ENCODE measurements around the gene DQX1. TPM values are rescaled to one million over a fixed set of nuclear protein-coding genes. Genes with fewer than 3 reads are reported as not detected.
"Not testable (repeated sequence)": the region's sequence is repeated elsewhere in the genome, so short reads cannot be mapped to it uniquely, and the experiment has no call there.

The DQX1 gene
- total and polyA plus RNA-seq, 2 of the 8 experiments (the other 6 are each of a cell fraction or from before 2014, with no cell fraction given) = 0.76 to 1.1 TPM

GRCh38 chr2:74470742-74471141 is 55.3 kb downstream of the DQX1 start:
- not testable (repeated sequence) for H4K91ac ChIP-seq (replicated peaks; ENCODE audit: insufficient read length, low read length); H2BK15ac ChIP-seq (ENCODE audit: low read length); H3K56ac ChIP-seq (replicated peaks; ENCODE audit: insufficient read length, low read depth, low read length); DNase-seq (ENCODE audit: low read depth in 1 of 2, low spot score in 2 of 2); FAIRE-seq; H2BK5ac ChIP-seq (ENCODE audit: low read depth, low read length); H3K4me2 ChIP-seq (ENCODE audit: insufficient read depth in 1 of 2, low read depth in 2 of 2, low read length in 2 of 2); H3K27me3 ChIP-seq (replicated peaks in 1 of 4; ENCODE audit: control insufficient read depth in 3 of 4, extremely low read depth in 1 of 4, insufficient read depth in 3 of 4, low read length in 3 of 4); H2AK5ac ChIP-seq (ENCODE audit: low read depth, low read length); H4K8ac ChIP-seq (ENCODE audit: extremely low read depth, insufficient read depth, low read length); H2BK12ac ChIP-seq (ENCODE audit: low read depth, low read length); H3K9ac ChIP-seq (replicated peaks in 1 of 4; ENCODE audit: extremely low read depth in 1 of 4, low read depth in 3 of 4, low read length in 3 of 4); H3K79me2 ChIP-seq (ENCODE audit: control insufficient read depth in 1 of 2, insufficient read depth in 2 of 2, low read length in 2 of 2); H2BK20ac ChIP-seq (ENCODE audit: low read length); H4K20me1 ChIP-seq (replicated peaks in 1 of 2; ENCODE audit: control insufficient read depth in 1 of 2, insufficient read depth in 2 of 2, low read length in 2 of 2); H2BK120ac ChIP-seq (replicated peaks; ENCODE audit: low read depth, low read length); H2AFZ ChIP-seq (ENCODE audit: low read length); H3K4me1 ChIP-seq (replicated peaks in 1 of 4; ENCODE audit: control insufficient read depth in 3 of 4, insufficient read depth in 4 of 4, low read length in 3 of 4); H3K23ac ChIP-seq (ENCODE audit: insufficient read length); H3K18ac ChIP-seq (ENCODE audit: extremely low read depth, low read length); H3K36me3 ChIP-seq (ENCODE audit: control insufficient read depth in 2 of 4, insufficient read depth in 4 of 4, low read length in 3 of 4); H3K14ac ChIP-seq (ENCODE audit: insufficient read length); H3K4me3 ChIP-seq (ENCODE audit: extremely low read depth in 1 of 4, insufficient read depth in 2 of 4, low read depth in 3 of 4, low read length in 4 of 4); H3K27ac ChIP-seq (ENCODE audit: low read depth, low read length); H4K5ac ChIP-seq (ENCODE audit: insufficient read length, low read depth, low read length); H3K4ac ChIP-seq (replicated peaks; ENCODE audit: insufficient read length, low read depth, low read length); H3K79me1 ChIP-seq (ENCODE audit: low read depth, low read length); H3K9me3 ChIP-seq (ENCODE audit: insufficient read depth in 2 of 2, low read depth in 1 of 2, low read length in 1 of 2)
- H3K23me2 ChIP-seq (ENCODE audit: low read depth, low read length) = peaks cover 13% of the 10 kb centered on the region
- POLR2A ChIA-PET (ENCODE audit: partially characterized antibody) = interaction anchor here (1.0 to 5.2 kb wide), 3 partner anchors 11 to 83 kb away, joined by 3 to 89 read pairs (median 43); partner anchors contain the start of genes CCDC142, INO80B, LOXL3 and TTC31
- WGBS, 2 experiments (ENCODE audit: extremely low coverage in 1 of 2, insufficient coverage in 1 of 2, insufficient read length in 1 of 2, insufficient replicate concordance in 2 of 2, low coverage in 1 of 2, low lambda C conversion rate in 2 of 2, missing lambda C conversion rate in 1 of 2) = 92% methylated on average over 12 of the region's 12 CpGs; no CpG with 5 or more reads in 1 of the 2 experiments
- CTCF ChIA-PET (ENCODE audit: partially characterized antibody) = interaction anchor here (4.7 kb wide), 1 partner anchor 12 kb away, joined by 35 read pairs; the partner anchor contains the start of genes CCDC142 and TTC31

Other genes with a start within 250 kb of the DQX1 start
- gene SLC4A5, start 182.8 kb downstream of the DQX1 start, total RNA-seq (2021; fragmentation: NEBNext Ultra II Directional; extraction: Animal tissue kit (Norgen Biotek cat#: 25700)) = 0.52 and 0.86 TPM in 2 replicates
- 0.42 TPM in 2 replicates for gene SLC4A5, start 182.8 kb downstream of the DQX1 start, polyA plus RNA-seq (2011; rRNA removed)
- 156 and 162 TPM in 2 replicates for gene DCTN1, start 145.9 kb downstream of the DQX1 start, total RNA-seq (2021; fragmentation: NEBNext Ultra II Directional; extraction: Animal tissue kit (Norgen Biotek cat#: 25700))
- 105 and 155 TPM in 2 replicates for gene DCTN1, start 145.9 kb downstream of the DQX1 start, polyA plus RNA-seq (2011; rRNA removed)
- gene C2orf81, start 104.6 kb downstream of the DQX1 start, total RNA-seq (2021; fragmentation: NEBNext Ultra II Directional; extraction: Animal tissue kit (Norgen Biotek cat#: 25700)) = 3.3 and 3.8 TPM in 2 replicates
- 1.6 and 2.4 TPM in 2 replicates for gene C2orf81, start 104.6 kb downstream of the DQX1 start, polyA plus RNA-seq (2011; rRNA removed)
- 41.6 and 45.0 TPM in 2 replicates for gene WDR54, start 104.5 kb downstream of the DQX1 start, total RNA-seq (2021; fragmentation: NEBNext Ultra II Directional; extraction: Animal tissue kit (Norgen Biotek cat#: 25700))
- 125 and 142 TPM in 2 replicates for gene WDR54, start 104.5 kb downstream of the DQX1 start, polyA plus RNA-seq (2011; rRNA removed)
- gene RTKN, start 84.3 kb downstream of the DQX1 start, total RNA-seq (2021; fragmentation: NEBNext Ultra II Directional; extraction: Animal tissue kit (Norgen Biotek cat#: 25700)) = 53.5 and 54.1 TPM in 2 replicates
- gene RTKN, start 84.3 kb downstream of the DQX1 start, polyA plus RNA-seq (2011; rRNA removed) = 40.2 and 60.1 TPM in 2 replicates
- 17.5 and 18.5 TPM in 2 replicates for gene INO80B, start 71.1 kb downstream of the DQX1 start, total RNA-seq (2021; fragmentation: NEBNext Ultra II Directional; extraction: Animal tissue kit (Norgen Biotek cat#: 25700))
- gene INO80B, start 71.1 kb downstream of the DQX1 start, polyA plus RNA-seq (2011; rRNA removed) = 3.9 and 8.5 TPM in 2 replicates
- 51.4 and 57.2 TPM in 2 replicates for gene WBP1, start 67.8 kb downstream of the DQX1 start, total RNA-seq (2021; fragmentation: NEBNext Ultra II Directional; extraction: Animal tissue kit (Norgen Biotek cat#: 25700))
- 190 and 301 TPM in 2 replicates for gene WBP1, start 67.8 kb downstream of the DQX1 start, polyA plus RNA-seq (2011; rRNA removed)
- gene MOGS, start 60.8 kb downstream of the DQX1 start, total RNA-seq (2021; fragmentation: NEBNext Ultra II Directional; extraction: Animal tissue kit (Norgen Biotek cat#: 25700)) = 50.3 and 51.0 TPM in 2 replicates
- 44.3 and 59.9 TPM in 2 replicates for gene MOGS, start 60.8 kb downstream of the DQX1 start, polyA plus RNA-seq (2011; rRNA removed)
- 46.3 and 50.2 TPM in 2 replicates for gene MRPL53, start 53.6 kb downstream of the DQX1 start, total RNA-seq (2021; fragmentation: NEBNext Ultra II Directional; extraction: Animal tissue kit (Norgen Biotek cat#: 25700))
- gene MRPL53, start 53.6 kb downstream of the DQX1 start, polyA plus RNA-seq (2011; rRNA removed) = 36.6 and 59.8 TPM in 2 replicates
- gene CCDC142, start 43.2 kb downstream of the DQX1 start, total RNA-seq (2021; fragmentation: NEBNext Ultra II Directional; extraction: Animal tissue kit (Norgen Biotek cat#: 25700)) = 10.7 and 12.1 TPM in 2 replicates
- gene CCDC142, start 43.2 kb downstream of the DQX1 start, polyA plus RNA-seq (2011; rRNA removed) = 6.0 and 6.7 TPM in 2 replicates
- 27.4 and 28.8 TPM in 2 replicates for gene TTC31, start 43.1 kb downstream of the DQX1 start, total RNA-seq (2021; fragmentation: NEBNext Ultra II Directional; extraction: Animal tissue kit (Norgen Biotek cat#: 25700))
- gene TTC31, start 43.1 kb downstream of the DQX1 start, polyA plus RNA-seq (2011; rRNA removed) = 29.9 and 36.1 TPM in 2 replicates
- 0.55 TPM in 1 of 2 replicates, not detected in the other for gene LBX2, start 26.6 kb downstream of the DQX1 start, total RNA-seq (2021; fragmentation: NEBNext Ultra II Directional; extraction: Animal tissue kit (Norgen Biotek cat#: 25700))
- gene LBX2, start 26.6 kb downstream of the DQX1 start, polyA plus RNA-seq (2011; rRNA removed) = 0.27 and 0.42 TPM in 2 replicates
- 10.0 and 13.8 TPM in 2 replicates for gene PCGF1, start 18.5 kb downstream of the DQX1 start, total RNA-seq (2021; fragmentation: NEBNext Ultra II Directional; extraction: Animal tissue kit (Norgen Biotek cat#: 25700))
- gene PCGF1, start 18.5 kb downstream of the DQX1 start, polyA plus RNA-seq (2011; rRNA removed) = 12.1 and 23.7 TPM in 2 replicates
- gene TLX2, start 11.8 kb downstream of the DQX1 start, total RNA-seq (2021; fragmentation: NEBNext Ultra II Directional; extraction: Animal tissue kit (Norgen Biotek cat#: 25700)) = 0.15 and 0.17 TPM in 2 replicates
- gene TLX2, start 11.8 kb downstream of the DQX1 start, polyA plus RNA-seq (2011; rRNA removed) = 0.06 and 0.17 TPM in 2 replicates
- gene AUP1, start 3.5 kb upstream of the DQX1 start, total RNA-seq (2021; fragmentation: NEBNext Ultra II Directional; extraction: Animal tissue kit (Norgen Biotek cat#: 25700)) = 82.7 and 83.4 TPM in 2 replicates
- 121 and 162 TPM in 2 replicates for gene AUP1, start 3.5 kb upstream of the DQX1 start, polyA plus RNA-seq (2011; rRNA removed)
- 21.6 and 24.6 TPM in 2 replicates for gene HTRA2, start 3.7 kb upstream of the DQX1 start, total RNA-seq (2021; fragmentation: NEBNext Ultra II Directional; extraction: Animal tissue kit (Norgen Biotek cat#: 25700))
- gene HTRA2, start 3.7 kb upstream of the DQX1 start, polyA plus RNA-seq (2011; rRNA removed) = 37.6 TPM in 2 replicates
- 19.5 and 22.4 TPM in 2 replicates for gene LOXL3, start 27.7 kb upstream of the DQX1 start, total RNA-seq (2021; fragmentation: NEBNext Ultra II Directional; extraction: Animal tissue kit (Norgen Biotek cat#: 25700))
- gene LOXL3, start 27.7 kb upstream of the DQX1 start, polyA plus RNA-seq (2011; rRNA removed) = 22.1 and 27.2 TPM in 2 replicates
- gene DOK1, start 28.5 kb upstream of the DQX1 start, total RNA-seq (2021; fragmentation: NEBNext Ultra II Directional; extraction: Animal tissue kit (Norgen Biotek cat#: 25700)) = 11.4 and 14.3 TPM in 2 replicates
- 11.0 and 16.5 TPM in 2 replicates for gene DOK1, start 28.5 kb upstream of the DQX1 start, polyA plus RNA-seq (2011; rRNA removed)
- 4.8 and 5.1 TPM in 2 replicates for gene M1AP, start 122.1 kb upstream of the DQX1 start, total RNA-seq (2021; fragmentation: NEBNext Ultra II Directional; extraction: Animal tissue kit (Norgen Biotek cat#: 25700))
- 4.8 and 6.6 TPM in 2 replicates for gene M1AP, start 122.1 kb upstream of the DQX1 start, polyA plus RNA-seq (2011; rRNA removed)
- 3.1 and 3.4 TPM in 2 replicates for gene SEMA4F, start 128.0 kb upstream of the DQX1 start, total RNA-seq (2021; fragmentation: NEBNext Ultra II Directional; extraction: Animal tissue kit (Norgen Biotek cat#: 25700))
- 3.3 and 4.3 TPM in 2 replicates for gene SEMA4F, start 128.0 kb upstream of the DQX1 start, polyA plus RNA-seq (2011; rRNA removed)